HL-60 (cell line): ENCODE results near the gene TARM1.

ENCODE experiments used
- DNase-seq, 2 experiments: peaks; one replicate each; pipeline ENCODE4 v3.0.0-alpha.2; 2010 to 2020; ENCODE audit warnings: low read depth in 1 of 2, low spot score in 1 of 2
- H3K27ac ChIP-seq: fragments of 250-450 bp; sonication (Bioruptor Pico); replicated peaks from 2 replicates; pipeline ENCODE4 v1.5.1; 2020; ENCODE audit warnings: mild to moderate bottlenecking, moderate library complexity
- H3K27me3 ChIP-seq: fragments of 250-450 bp; sonication (Bioruptor Pico); 2 replicates; pipeline ENCODE4 v1.5.1; 2021; ENCODE audit warnings: mild to moderate bottlenecking, moderate library complexity; ENCODE audit not compliant: insufficient read depth, poor library complexity, severe bottlenecking
- H3K4me3 ChIP-seq: replicated peaks from 2 replicates; pipeline ENCODE4 v1.5.1; 2011; ENCODE audit warnings: mild to moderate bottlenecking, control low read depth, low read length; ENCODE audit not compliant: insufficient read depth
- GABPA ChIP-seq: IDR thresholded peaks from 2 replicates; pipeline ENCODE4 v1.6.1; 2012; ENCODE audit warnings: low read depth
- POLR2AphosphoS5 ChIP-seq: IDR thresholded peaks from 2 replicates; pipeline ENCODE4 v1.6.1; 2012; ENCODE audit warnings: low read depth
- SPI1 ChIP-seq: IDR thresholded peaks from 2 replicates; pipeline ENCODE4 v1.6.1; 2012; ENCODE audit warnings: low read depth, mild to moderate bottlenecking, borderline replicate concordance
- TF ChIP-seq, protein P1 (sequence below): IDR thresholded peaks from one replicate; pipeline ENCODE4 v1.5.1; 2011; ENCODE audit warnings: low read length, control low read depth, inconsistent platforms; ENCODE audit not compliant: insufficient read depth
- TF ChIP-seq, protein P2 (sequence below): IDR thresholded peaks from 2 replicates; pipeline ENCODE4 v1.6.1; 2012; ENCODE audit warnings: low read depth; ENCODE audit not compliant: insufficient replicate concordance

The TARM1 gene

DNA sequence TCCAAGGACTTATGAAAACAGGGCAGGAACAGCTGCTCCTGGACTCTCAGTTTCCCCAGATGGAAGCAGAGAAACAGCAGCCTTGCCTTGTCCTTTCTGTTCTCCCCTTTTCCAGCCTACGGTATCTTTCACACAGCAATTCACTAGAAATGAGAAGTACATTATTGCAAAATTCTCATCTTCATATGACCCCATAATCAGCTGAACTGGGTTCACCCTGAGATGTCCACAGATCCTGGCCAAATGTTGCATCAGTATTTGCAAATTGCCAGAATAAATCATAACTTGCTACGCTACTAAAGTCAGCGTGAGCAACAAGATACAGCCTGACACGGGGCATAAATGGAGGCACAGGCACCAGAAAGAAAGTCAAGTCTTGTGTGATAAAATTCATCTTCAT is 33.5 kb downstream of the TARM1 start:
- TF ChIP-seq, protein P1, sequence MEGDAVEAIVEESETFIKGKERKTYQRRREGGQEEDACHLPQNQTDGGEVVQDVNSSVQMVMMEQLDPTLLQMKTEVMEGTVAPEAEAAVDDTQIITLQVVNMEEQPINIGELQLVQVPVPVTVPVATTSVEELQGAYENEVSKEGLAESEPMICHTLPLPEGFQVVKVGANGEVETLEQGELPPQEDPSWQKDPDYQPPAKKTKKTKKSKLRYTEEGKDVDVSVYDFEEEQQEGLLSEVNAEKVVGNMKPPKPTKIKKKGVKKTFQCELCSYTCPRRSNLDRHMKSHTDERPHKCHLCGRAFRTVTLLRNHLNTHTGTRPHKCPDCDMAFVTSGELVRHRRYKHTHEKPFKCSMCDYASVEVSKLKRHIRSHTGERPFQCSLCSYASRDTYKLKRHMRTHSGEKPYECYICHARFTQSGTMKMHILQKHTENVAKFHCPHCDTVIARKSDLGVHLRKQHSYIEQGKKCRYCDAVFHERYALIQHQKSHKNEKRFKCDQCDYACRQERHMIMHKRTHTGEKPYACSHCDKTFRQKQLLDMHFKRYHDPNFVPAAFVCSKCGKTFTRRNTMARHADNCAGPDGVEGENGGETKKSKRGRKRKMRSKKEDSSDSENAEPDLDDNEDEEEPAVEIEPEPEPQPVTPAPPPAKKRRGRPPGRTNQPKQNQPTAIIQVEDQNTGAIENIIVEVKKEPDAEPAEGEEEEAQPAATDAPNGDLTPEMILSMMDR, result no peak
- TF ChIP-seq, protein P2, sequence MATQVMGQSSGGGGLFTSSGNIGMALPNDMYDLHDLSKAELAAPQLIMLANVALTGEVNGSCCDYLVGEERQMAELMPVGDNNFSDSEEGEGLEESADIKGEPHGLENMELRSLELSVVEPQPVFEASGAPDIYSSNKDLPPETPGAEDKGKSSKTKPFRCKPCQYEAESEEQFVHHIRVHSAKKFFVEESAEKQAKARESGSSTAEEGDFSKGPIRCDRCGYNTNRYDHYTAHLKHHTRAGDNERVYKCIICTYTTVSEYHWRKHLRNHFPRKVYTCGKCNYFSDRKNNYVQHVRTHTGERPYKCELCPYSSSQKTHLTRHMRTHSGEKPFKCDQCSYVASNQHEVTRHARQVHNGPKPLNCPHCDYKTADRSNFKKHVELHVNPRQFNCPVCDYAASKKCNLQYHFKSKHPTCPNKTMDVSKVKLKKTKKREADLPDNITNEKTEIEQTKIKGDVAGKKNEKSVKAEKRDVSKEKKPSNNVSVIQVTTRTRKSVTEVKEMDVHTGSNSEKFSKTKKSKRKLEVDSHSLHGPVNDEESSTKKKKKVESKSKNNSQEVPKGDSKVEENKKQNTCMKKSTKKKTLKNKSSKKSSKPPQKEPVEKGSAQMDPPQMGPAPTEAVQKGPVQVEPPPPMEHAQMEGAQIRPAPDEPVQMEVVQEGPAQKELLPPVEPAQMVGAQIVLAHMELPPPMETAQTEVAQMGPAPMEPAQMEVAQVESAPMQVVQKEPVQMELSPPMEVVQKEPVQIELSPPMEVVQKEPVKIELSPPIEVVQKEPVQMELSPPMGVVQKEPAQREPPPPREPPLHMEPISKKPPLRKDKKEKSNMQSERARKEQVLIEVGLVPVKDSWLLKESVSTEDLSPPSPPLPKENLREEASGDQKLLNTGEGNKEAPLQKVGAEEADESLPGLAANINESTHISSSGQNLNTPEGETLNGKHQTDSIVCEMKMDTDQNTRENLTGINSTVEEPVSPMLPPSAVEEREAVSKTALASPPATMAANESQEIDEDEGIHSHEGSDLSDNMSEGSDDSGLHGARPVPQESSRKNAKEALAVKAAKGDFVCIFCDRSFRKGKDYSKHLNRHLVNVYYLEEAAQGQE, result no peak
- TF ChIP-seq POLR2AphosphoS5 (no peak), SPI1 (no peak), GABPA (no peak)
- H3K27me3 ChIP-seq, result no peaks in the 10 kb centered on the region
- no peak overlapping the region for H3K27ac ChIP-seq
- H3K4me3 ChIP-seq, result no peak overlapping the region
- peak in 1 of 2 experiments; percentile 66 for DNase-seq

DNA sequence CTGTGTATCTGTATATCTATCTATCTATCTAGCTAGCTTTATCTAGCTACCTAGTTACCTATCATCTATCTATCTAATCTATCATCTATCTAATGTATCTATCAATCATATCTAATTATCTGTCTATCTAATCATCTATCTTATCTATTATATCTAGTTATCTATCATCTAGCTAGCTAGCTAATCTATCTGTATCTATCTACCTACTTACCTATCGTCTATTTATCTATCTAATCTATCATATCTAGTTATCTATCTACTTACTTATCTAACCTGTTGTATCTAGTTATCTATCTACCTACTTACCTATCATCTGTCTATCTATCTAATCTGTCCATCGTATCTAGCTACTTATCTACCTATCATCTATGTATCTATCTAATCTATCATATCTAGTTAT is 35.4 kb downstream of the TARM1 start:
- no peak overlapping the region for H3K27ac ChIP-seq
- TF ChIP-seq, protein P1, result no peak
- TF ChIP-seq, protein P2, result no peak
- no peak for TF ChIP-seq SPI1
- TF ChIP-seq POLR2AphosphoS5, result no peak
- no peak for TF ChIP-seq GABPA
- H3K27me3 ChIP-seq, result no peaks in the 10 kb centered on the region
- DNase-seq, result no peak
- H3K4me3 ChIP-seq, result no peak overlapping the region

DNA sequence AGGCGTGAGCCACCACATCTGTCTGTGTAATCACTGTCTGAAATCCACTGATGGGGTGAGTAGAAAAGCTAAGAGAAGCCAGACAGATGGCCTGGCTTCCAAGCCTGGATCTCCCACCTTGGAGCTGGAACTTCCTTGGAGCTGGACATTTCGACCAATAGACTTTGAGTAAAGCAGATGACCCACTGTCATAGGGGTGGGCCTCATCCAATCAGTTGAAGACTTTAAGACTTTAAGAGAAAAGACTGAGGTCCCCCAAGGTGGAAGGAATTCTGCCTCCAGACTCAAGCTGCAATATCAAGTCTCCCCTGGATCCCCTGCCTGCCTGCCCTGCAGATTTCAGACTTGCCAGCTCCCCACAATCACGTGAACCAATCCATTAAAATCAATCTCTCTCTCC is 38.2 kb downstream of the TARM1 start:
- TF ChIP-seq SPI1, result no peak
- TF ChIP-seq, protein P2, result no peak
- no peak for TF ChIP-seq GABPA
- no peak for TF ChIP-seq POLR2AphosphoS5
- TF ChIP-seq, protein P1, result no peak
- Histone ChIP-seq H3K27ac (no peak overlapping the region), H3K27me3 (no peaks in the 10 kb centered on the region), H3K4me3 (no peak overlapping the region)
- no peak for DNase-seq
